ENCODE data around the gene PPP1R2B.

The PPP1R2B gene

DNA sequence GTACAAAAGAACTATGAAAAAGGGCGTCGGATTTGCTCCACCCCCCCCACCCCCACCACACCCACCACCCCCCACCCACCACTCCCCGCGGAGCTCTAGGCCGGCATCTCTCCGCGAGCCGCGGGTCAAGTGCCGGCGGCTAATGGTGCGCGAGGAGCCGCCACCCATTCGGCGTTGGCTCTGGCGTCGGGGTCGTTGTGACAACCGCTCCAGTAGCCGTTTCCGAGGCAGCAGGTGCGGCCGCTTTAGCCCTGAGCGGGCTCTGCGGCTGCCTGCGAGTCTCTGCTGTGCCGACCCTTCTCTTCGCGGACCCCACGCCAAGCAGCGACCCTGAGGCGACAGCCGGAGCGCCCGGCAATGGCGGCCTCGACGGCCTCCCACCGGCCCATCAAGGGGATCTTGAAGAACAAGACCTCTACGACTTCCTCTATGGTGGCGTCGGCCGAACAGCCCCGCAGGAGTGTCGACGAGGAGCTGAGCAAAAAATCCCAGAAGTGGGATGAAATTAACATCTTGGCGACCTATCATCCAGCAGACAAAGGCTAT, at the start of gene PPP1R2B:
Gene PPP1R2B, plus strand, starts transcription at position 90 of the 546 bp plus-strand sequence. Its CDS starts 268 bp downstream, at position 358.
- Mint-ChIP-seq H3K27ac (no peak within 1 kb of the TSS), H3K36me3 (ENCODE audit: low read depth) (peaks cover 11% of the 10 kb centered on the region), H3K27me3 (peaks cover 46% of the 10 kb centered on the region), H3K9me3 (peaks cover 35% of the 10 kb centered on the region), H3K4me3 (no peak within 1 kb of the TSS), H3K4me1 (no peaks in the 10 kb centered on the region)
- DNase-seq (no peak), ATAC-seq (no peak)

- Mint-ChIP-seq H3K27me3 (peaks cover 5% of the 10 kb centered on the region), H3K9me3 (no peaks in the 10 kb centered on the region)
- no peak for ATAC-seq
Observed at GRCh38 chr5:156800929-156801328, 49.2 kb upstream of the PPP1R2B start.

DNA sequence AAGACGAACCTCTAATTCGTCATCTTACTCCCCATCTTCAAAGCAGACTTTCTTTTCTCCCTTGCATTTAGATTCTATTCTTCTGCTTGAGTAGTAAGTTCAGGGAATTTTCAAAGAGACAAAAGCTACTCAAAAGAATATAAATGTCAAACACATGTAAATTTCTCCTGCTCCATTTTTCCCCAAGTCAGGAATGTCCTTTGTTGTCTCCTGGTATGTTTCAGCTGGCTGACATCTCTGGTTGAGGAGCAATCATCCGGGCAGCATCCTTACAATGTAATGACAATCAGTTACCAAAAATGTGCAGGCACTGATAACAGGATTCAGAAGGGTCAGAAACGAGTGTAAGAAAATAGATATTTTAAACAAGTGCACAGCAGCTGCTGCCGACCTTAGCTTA, 47.6 kb upstream of the PPP1R2B start:
- H3K4me3 Mint-ChIP-seq: no peak overlapping the region
- no peak for DNase-seq
- no peak overlapping the region for H3K27ac Mint-ChIP-seq
- no peaks in the 10 kb centered on the region for H3K9me3 Mint-ChIP-seq
- H3K27me3 Mint-ChIP-seq: peaks cover 4% of the 10 kb centered on the region
- no peaks in the 10 kb centered on the region for H3K4me1 Mint-ChIP-seq
- H3K36me3 Mint-ChIP-seq (ENCODE audit: low read depth): no peaks in the 10 kb centered on the region
- no peak for ATAC-seq

More at GRCh38 chr5:156800929-156801328, 49.2 kb upstream of the PPP1R2B start:
- no peak for DNase-seq
- Mint-ChIP-seq H3K36me3 (ENCODE audit: low read depth) (no peaks in the 10 kb centered on the region), H3K4me1 (no peaks in the 10 kb centered on the region), H3K4me3 (no peak overlapping the region), H3K27ac (no peak overlapping the region)

GRCh38 chr5:156803404-156803803, 46.7 kb upstream of the PPP1R2B start:
- no peak overlapping the region for H3K27ac Mint-ChIP-seq
- DNase-seq (no peak), ATAC-seq (no peak)
- peaks cover 4% of the 10 kb centered on the region for H3K27me3 Mint-ChIP-seq
- H3K9me3 Mint-ChIP-seq: no peaks in the 10 kb centered on the region
- no peaks in the 10 kb centered on the region for H3K4me1 Mint-ChIP-seq
- no peak overlapping the region for H3K4me3 Mint-ChIP-seq
- H3K36me3 Mint-ChIP-seq (ENCODE audit: low read depth): no peaks in the 10 kb centered on the region

GRCh38 chr5:156812959-156813358, 37.1 kb upstream of the PPP1R2B start:
- no peaks in the 10 kb centered on the region for H3K36me3 Mint-ChIP-seq (ENCODE audit: low read depth)
- H3K27me3 Mint-ChIP-seq: no peaks in the 10 kb centered on the region
- no peaks in the 10 kb centered on the region for H3K4me1 Mint-ChIP-seq
- no peak for ATAC-seq
- DNase-seq: no peak
- H3K27ac Mint-ChIP-seq: no peak overlapping the region
- no peaks in the 10 kb centered on the region for H3K9me3 Mint-ChIP-seq
- no peak overlapping the region for H3K4me3 Mint-ChIP-seq

DNA sequence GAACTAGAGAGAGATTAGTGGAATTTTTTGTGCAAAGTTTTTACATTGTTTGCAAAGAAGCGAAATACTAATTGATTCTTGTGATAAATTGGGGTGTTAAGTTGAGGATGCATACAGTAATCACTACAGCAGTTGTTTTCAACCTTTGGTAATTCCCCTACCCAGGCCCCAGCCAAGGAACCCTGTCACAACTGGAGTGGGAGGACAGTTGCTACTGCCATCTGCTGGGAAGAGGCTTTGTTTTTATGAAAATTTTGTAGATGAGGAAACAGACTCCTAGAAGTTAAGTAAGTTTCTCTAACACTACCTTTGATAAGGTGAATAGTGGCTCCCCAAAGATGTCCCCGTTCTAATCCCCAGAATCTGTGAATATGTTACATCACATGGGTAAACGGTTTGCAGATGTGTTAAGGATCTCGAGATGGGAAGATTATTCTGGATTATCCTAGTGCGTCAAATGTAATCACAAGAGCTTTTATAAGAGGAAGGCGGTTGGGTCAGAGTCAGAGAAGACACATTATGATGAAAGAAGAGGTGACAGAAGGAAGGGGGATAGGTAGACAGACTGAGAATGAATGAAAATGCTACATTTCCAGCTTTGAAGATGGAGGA, 34.0 kb upstream of the PPP1R2B start:
- Mint-ChIP-seq H3K36me3 (ENCODE audit: low read depth) (no peaks in the 10 kb centered on the region), H3K4me3 (no peak overlapping the region), H3K4me1 (no peaks in the 10 kb centered on the region), H3K27me3 (no peaks in the 10 kb centered on the region), H3K9me3 (no peaks in the 10 kb centered on the region), H3K27ac (no peak overlapping the region)
- ATAC-seq (peak; percentile 69), DNase-seq (peak; percentile 36)

DNA sequence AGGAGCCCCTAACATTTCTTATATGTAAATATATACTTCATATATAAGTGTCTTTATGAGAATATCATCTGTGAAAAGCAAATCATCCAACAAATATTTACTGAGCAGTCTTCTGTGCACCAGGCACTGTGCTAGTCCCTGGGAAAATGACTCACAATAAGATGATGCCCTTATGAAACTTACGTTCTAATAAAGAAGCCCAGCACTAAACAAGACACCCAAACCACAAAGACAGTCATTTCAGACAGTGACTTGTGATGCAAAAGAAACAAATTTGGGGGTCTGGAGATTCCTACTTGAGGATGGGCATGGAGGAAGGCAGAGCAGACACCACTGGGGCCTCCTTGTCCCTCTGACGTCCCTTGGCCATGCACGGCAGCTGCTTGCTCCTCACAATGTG, 30.6 kb upstream of the PPP1R2B start:
- DNase-seq (no peak), ATAC-seq (peak; percentile 15)
- Mint-ChIP-seq H3K9me3 (no peaks in the 10 kb centered on the region), H3K27me3 (no peaks in the 10 kb centered on the region), H3K4me3 (no peak overlapping the region), H3K4me1 (no peaks in the 10 kb centered on the region), H3K27ac (no peak overlapping the region), H3K36me3 (ENCODE audit: low read depth) (no peaks in the 10 kb centered on the region)

- no peaks in the 10 kb centered on the region for H3K4me1 Mint-ChIP-seq
- no peaks in the 10 kb centered on the region for H3K36me3 Mint-ChIP-seq (ENCODE audit: low read depth)
- no peak overlapping the region for H3K27ac Mint-ChIP-seq
- DNase-seq (no peak), ATAC-seq (no peak)
- no peaks in the 10 kb centered on the region for H3K9me3 Mint-ChIP-seq
- no peaks in the 10 kb centered on the region for H3K27me3 Mint-ChIP-seq
- H3K4me3 Mint-ChIP-seq: no peak overlapping the region
Observed at GRCh38 chr5:156819967-156820581, 30.0 kb upstream of the PPP1R2B start.

DNA sequence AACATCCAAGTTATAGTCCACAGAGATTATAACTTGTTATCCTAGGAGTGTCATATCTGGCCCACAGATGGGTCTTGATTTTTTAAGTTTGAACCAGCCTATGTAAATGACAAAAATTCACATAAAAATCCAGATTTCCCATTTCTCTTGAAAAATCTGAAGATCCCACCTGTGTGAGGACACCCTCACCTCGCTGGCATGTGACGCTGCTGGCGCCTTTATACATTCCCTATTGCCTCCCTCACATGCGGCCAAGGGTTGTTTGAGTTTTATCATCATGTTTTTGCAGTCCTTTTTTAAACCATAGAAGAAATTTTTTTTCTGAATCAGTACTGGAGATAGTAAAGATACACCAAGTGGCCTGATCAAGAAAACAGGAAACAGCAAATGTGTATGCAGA, 25.9 kb upstream of the PPP1R2B start:
- Mint-ChIP-seq H3K27ac (no peak overlapping the region), H3K4me1 (no peaks in the 10 kb centered on the region), H3K36me3 (ENCODE audit: low read depth) (no peaks in the 10 kb centered on the region), H3K27me3 (no peaks in the 10 kb centered on the region), H3K9me3 (no peaks in the 10 kb centered on the region), H3K4me3 (no peak overlapping the region)
- ATAC-seq (no peak), DNase-seq (no peak)

DNA sequence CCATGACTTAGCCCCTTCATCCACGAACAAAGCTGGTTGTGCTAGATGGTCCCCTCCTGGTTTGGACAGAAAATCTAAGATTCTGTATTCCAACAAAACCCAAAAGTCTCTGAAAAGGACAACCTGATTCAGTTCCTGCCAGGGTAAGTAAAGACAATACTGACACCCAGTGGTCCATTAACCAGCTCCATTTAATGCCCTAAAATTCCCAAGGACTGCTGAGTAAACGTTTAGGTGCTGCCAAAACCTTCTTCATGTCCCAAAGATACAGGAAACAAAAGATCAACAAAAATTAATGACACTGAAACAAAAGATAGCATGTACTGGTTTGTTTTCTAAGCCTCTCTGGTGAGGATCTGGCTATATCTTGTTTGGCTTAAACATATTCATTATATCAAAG, 25.3 kb upstream of the PPP1R2B start:
- no peaks in the 10 kb centered on the region for H3K36me3 Mint-ChIP-seq (ENCODE audit: low read depth)
- H3K9me3 Mint-ChIP-seq: no peaks in the 10 kb centered on the region
- DNase-seq (no peak), ATAC-seq (no peak)
- H3K27me3 Mint-ChIP-seq: no peaks in the 10 kb centered on the region
- H3K27ac Mint-ChIP-seq: no peak overlapping the region
- no peak overlapping the region for H3K4me3 Mint-ChIP-seq
- H3K4me1 Mint-ChIP-seq: no peaks in the 10 kb centered on the region

GRCh38 chr5:156825688-156826087, 24.4 kb upstream of the PPP1R2B start:
- ATAC-seq: no peak
- Mint-ChIP-seq H3K4me1 (no peaks in the 10 kb centered on the region), H3K9me3 (no peaks in the 10 kb centered on the region)

GRCh38 chr5:156826150-156826549, 23.9 kb upstream of the PPP1R2B start:
- H3K4me1 Mint-ChIP-seq: no peaks in the 10 kb centered on the region
- no peak for DNase-seq
- H3K27ac Mint-ChIP-seq: no peak overlapping the region
- H3K4me3 Mint-ChIP-seq: no peak overlapping the region
- ATAC-seq: no peak
- H3K27me3 Mint-ChIP-seq: no peaks in the 10 kb centered on the region
- H3K9me3 Mint-ChIP-seq: no peaks in the 10 kb centered on the region
- H3K36me3 Mint-ChIP-seq (ENCODE audit: low read depth): no peaks in the 10 kb centered on the region

More at GRCh38 chr5:156825688-156826087, 24.4 kb upstream of the PPP1R2B start:
- no peaks in the 10 kb centered on the region for H3K36me3 Mint-ChIP-seq (ENCODE audit: low read depth)
- DNase-seq: no peak
- no peak overlapping the region for H3K27ac Mint-ChIP-seq
- H3K4me3 Mint-ChIP-seq: no peak overlapping the region
- no peaks in the 10 kb centered on the region for H3K27me3 Mint-ChIP-seq

DNA sequence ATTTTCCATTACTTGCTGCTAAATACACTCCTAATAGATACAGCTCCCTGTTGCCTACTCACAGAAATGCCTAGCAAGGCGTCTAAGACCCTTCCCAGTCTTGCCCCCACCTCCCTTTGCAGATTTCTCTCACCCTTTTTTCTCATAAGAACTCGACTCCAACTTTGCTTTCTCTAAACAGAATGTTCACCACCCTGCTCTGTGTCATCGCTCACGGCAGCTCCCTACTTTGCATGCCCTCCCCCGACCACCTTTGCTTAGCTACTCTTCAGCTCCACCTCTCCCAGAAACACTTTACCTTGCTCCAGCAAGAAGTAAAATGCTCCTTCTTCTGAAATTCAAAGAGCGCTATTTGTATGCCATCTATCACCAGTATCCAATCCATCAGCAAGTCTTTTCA, 15.2 kb upstream of the PPP1R2B start:
- no peak for DNase-seq
- H3K27ac Mint-ChIP-seq: no peak overlapping the region
- no peaks in the 10 kb centered on the region for H3K9me3 Mint-ChIP-seq
- no peak overlapping the region for H3K4me3 Mint-ChIP-seq
- ATAC-seq: no peak
- H3K27me3 Mint-ChIP-seq: peaks cover 3% of the 10 kb centered on the region
- peaks cover 4% of the 10 kb centered on the region for H3K4me1 Mint-ChIP-seq
- H3K36me3 Mint-ChIP-seq (ENCODE audit: low read depth): no peaks in the 10 kb centered on the region

DNA sequence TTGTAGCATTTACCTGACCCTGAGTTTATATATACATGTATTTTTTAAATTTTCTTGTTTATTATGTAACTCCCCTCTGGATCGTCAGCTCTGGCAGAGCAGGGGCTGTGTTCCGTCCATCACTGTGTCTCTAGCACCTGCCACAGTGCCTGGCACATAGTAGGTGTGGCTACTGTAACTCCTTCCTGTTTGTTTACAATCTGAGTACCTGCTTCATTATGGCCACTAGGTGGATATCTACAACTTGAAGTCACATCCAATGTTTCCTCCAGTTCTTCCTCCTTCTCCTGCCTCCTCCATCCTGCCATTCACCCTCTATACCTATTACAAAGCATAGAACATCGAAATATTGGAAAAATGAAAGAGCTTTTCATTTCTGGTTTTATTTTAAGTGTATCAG, 14.2 kb upstream of the PPP1R2B start:
- Mint-ChIP-seq H3K27me3 (peaks cover 3% of the 10 kb centered on the region), H3K27ac (no peak overlapping the region), H3K9me3 (no peaks in the 10 kb centered on the region), H3K36me3 (ENCODE audit: low read depth) (no peaks in the 10 kb centered on the region), H3K4me3 (no peak overlapping the region), H3K4me1 (peaks cover 4% of the 10 kb centered on the region)
- DNase-seq: no peak
- no peak for ATAC-seq

DNA sequence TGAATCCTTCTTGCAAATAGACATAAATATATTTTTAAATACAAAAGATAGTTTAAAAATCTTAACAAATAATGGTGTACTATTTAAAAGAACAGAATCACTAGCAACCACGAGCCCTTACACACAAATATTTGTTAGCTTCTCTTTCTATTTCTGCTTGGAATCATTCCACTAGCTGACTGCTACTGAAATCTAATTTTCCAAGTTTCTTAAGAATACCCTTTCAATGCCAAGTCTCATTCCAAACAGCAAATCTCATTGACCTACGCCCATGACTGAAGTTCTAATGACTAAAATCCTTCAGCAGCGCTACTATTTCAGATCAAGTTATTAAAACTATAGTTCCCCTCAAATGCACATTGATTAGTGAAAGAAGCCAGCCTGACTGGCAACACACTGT, 13.2 kb upstream of the PPP1R2B start:
- Mint-ChIP-seq H3K27ac (no peak overlapping the region), H3K36me3 (ENCODE audit: low read depth) (no peaks in the 10 kb centered on the region)

More for the DNA sequence above, 13.2 kb upstream of the PPP1R2B start:
- Mint-ChIP-seq H3K4me1 (peaks cover 4% of the 10 kb centered on the region), H3K4me3 (no peak overlapping the region), H3K27me3 (peaks cover 3% of the 10 kb centered on the region), H3K9me3 (no peaks in the 10 kb centered on the region)
- ATAC-seq: no peak
- no peak for DNase-seq
